Measurements from ENCODE around the gene BCL7A. TPM values are rescaled to one million over a fixed set of nuclear protein-coding genes. Genes with fewer than 3 reads are reported as not detected.
A peak's percentile ranks its signal among the peaks of the same experiment; 100 is the strongest.

The BCL7A gene
- total and polyA plus RNA-seq, 9 donors, result 7.8 to 20.2 (median 16.2) TPM

- no peak for DNase-seq
- 68% methylated on average over 10 of the region's 19 CpGs for WGBS (ENCODE audit: insufficient coverage)
These were observed 7.7 kb upstream of the BCL7A start for GRCh38 chr12:122013791-122014590.

GRCh38 chr12:122014781-122015180, 6.9 kb upstream of the BCL7A start:
- no peak overlapping the region for H3K4me3 ChIP-seq (ENCODE audit: low read length)
- WGBS (ENCODE audit: insufficient coverage), result 94% methylated on average over 3 of the region's 5 CpGs
- DNase-seq, result no peak
- H3K27me3 ChIP-seq (ENCODE audit: control insufficient read depth, insufficient read depth, low read length), result no peaks in the 10 kb centered on the region
- no peaks in the 10 kb centered on the region for H3K36me3 ChIP-seq (ENCODE audit: control insufficient read depth, insufficient read depth, low read length)
- H3K9me3 ChIP-seq (replicated peaks; ENCODE audit: control insufficient read depth, low read depth, low read length), result peaks cover 12% of the 10 kb centered on the region
- no peak overlapping the region for H3K27ac ChIP-seq (ENCODE audit: low read length)
- H3K4me1 ChIP-seq (ENCODE audit: control insufficient read depth, insufficient read depth, low read length), result no peaks in the 10 kb centered on the region

More at GRCh38 chr12:122013791-122014590, 7.7 kb upstream of the BCL7A start:
- Histone ChIP-seq H3K9me3 (replicated peaks; ENCODE audit: control insufficient read depth, low read depth, low read length) (peaks cover 12% of the 10 kb centered on the region), H3K27me3 (ENCODE audit: control insufficient read depth, insufficient read depth, low read length) (no peaks in the 10 kb centered on the region), H3K4me1 (ENCODE audit: control insufficient read depth, insufficient read depth, low read length) (no peaks in the 10 kb centered on the region), H3K4me3 (ENCODE audit: low read length) (no peak overlapping the region), H3K27ac (ENCODE audit: low read length) (no peak overlapping the region), H3K36me3 (ENCODE audit: control insufficient read depth, insufficient read depth, low read length) (no peaks in the 10 kb centered on the region)

- no peaks in the 10 kb centered on the region for H3K36me3 ChIP-seq (ENCODE audit: control insufficient read depth, insufficient read depth, low read length)
- no peak overlapping the region for H3K27ac ChIP-seq (ENCODE audit: low read length)
- H3K4me3 ChIP-seq (ENCODE audit: low read length), result no peak overlapping the region
- H3K27me3 ChIP-seq (ENCODE audit: control insufficient read depth, insufficient read depth, low read length), result peaks cover 9% of the 10 kb centered on the region
- peaks cover 9% of the 10 kb centered on the region for H3K9me3 ChIP-seq (replicated peaks; ENCODE audit: control insufficient read depth, low read depth, low read length)
- peaks cover 12% of the 10 kb centered on the region for H3K4me1 ChIP-seq (ENCODE audit: control insufficient read depth, insufficient read depth, low read length)
- no peak for DNase-seq
These were observed 3.2 kb upstream of the BCL7A start for GRCh38 chr12:122018457-122018856.

DNA sequence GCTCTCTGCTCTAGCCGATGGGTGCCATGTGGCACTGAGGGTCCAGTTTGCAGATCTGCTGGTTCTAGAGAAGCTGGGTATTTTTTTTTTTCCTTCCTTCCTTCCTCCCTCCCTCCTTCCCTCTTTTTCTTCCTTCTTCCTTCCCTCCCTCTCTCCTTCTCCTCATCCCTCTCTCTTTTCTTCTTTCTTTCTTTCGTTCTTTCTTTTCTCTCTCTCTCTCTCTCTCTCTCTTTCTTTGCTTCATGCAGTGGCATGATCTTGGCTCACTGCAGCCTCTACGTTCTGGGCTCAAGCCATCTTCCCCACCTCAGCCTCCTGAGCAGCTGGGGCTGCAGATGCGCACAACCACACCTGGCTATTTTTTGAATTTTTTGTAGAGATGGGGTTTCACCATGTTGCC, 2.7 kb upstream of the BCL7A start:
- no peaks in the 10 kb centered on the region for H3K36me3 ChIP-seq (ENCODE audit: control insufficient read depth, insufficient read depth, low read length)
- peaks cover 9% of the 10 kb centered on the region for H3K27me3 ChIP-seq (ENCODE audit: control insufficient read depth, insufficient read depth, low read length)
- H3K4me3 ChIP-seq (ENCODE audit: low read length), result no peak overlapping the region
- WGBS (ENCODE audit: insufficient coverage), result 88% methylated on average over 1 of the region's 4 CpGs
- no peak overlapping the region for H3K27ac ChIP-seq (ENCODE audit: low read length)
- peaks cover 9% of the 10 kb centered on the region for H3K9me3 ChIP-seq (replicated peaks; ENCODE audit: control insufficient read depth, low read depth, low read length)
- no peak for DNase-seq
- peaks cover 17% of the 10 kb centered on the region for H3K4me1 ChIP-seq (ENCODE audit: control insufficient read depth, insufficient read depth, low read length)

- H3K27me3 ChIP-seq (ENCODE audit: control insufficient read depth, insufficient read depth, low read length), result peaks cover 9% of the 10 kb centered on the region
- 34% methylated on average over 16 of the region's 16 CpGs for WGBS (ENCODE audit: insufficient coverage)
- no peaks in the 10 kb centered on the region for H3K36me3 ChIP-seq (ENCODE audit: control insufficient read depth, insufficient read depth, low read length)
- H3K4me3 ChIP-seq (ENCODE audit: low read length), result peak overlapping the region; percentile 49
- H3K4me1 ChIP-seq (ENCODE audit: control insufficient read depth, insufficient read depth, low read length), result peaks cover 29% of the 10 kb centered on the region
- peaks cover 9% of the 10 kb centered on the region for H3K9me3 ChIP-seq (replicated peaks; ENCODE audit: control insufficient read depth, low read depth, low read length)
- DNase-seq, result no peak
- H3K27ac ChIP-seq (ENCODE audit: low read length), result peak overlapping the region; percentile 51
These were observed 890 bp upstream of the BCL7A start for GRCh38 chr12:122020795-122021192.

DNA sequence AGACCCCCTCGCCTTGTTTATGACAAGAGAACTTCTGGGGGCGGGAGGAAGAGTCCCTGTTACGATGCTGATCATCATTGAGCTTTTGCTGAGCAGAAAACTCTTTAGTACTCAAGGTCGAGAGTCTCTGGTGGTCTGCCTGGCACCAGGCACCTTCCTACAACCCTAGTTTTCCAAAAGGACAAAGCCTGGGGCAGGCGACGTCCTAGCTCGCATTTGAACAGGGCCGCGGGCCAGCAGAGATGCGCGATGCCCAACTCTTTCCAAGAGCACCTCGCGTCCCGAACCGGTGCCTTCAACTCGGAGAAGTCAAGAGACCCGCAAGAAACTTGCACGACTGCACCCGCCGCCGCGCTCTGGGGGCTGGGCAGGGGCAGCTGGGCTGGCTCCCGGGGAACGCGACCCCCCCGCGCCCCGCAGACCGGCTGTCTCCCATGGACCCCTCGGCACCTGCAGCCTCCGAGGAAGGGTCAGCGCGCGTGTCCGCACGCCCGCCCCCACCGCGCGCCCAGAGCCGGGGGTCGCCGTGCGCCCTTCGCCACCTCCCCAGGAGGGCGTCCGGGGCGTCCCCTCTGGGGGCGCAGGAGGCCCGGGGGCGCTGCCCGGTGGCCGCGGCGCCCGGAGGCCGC, 377 bp upstream of the BCL7A start:
- Histone ChIP-seq H3K27me3 (ENCODE audit: control insufficient read depth, insufficient read depth, low read length) (peaks cover 9% of the 10 kb centered on the region), H3K4me3 (ENCODE audit: low read length) (peak overlapping the region; percentile 49), H3K27ac (ENCODE audit: low read length) (peak overlapping the region; percentile 51), H3K9me3 (replicated peaks; ENCODE audit: control insufficient read depth, low read depth, low read length) (peaks cover 9% of the 10 kb centered on the region), H3K4me1 (ENCODE audit: control insufficient read depth, insufficient read depth, low read length) (peaks cover 29% of the 10 kb centered on the region), H3K36me3 (ENCODE audit: control insufficient read depth, insufficient read depth, low read length) (no peaks in the 10 kb centered on the region)
- DNase-seq, result peak; percentile 43
- under 1% methylated on average over 56 of the region's 57 CpGs for WGBS (ENCODE audit: insufficient coverage)

- no peaks in the 10 kb centered on the region for H3K36me3 ChIP-seq (ENCODE audit: control insufficient read depth, insufficient read depth, low read length)
- H3K9me3 ChIP-seq (replicated peaks; ENCODE audit: control insufficient read depth, low read depth, low read length), result peaks cover 9% of the 10 kb centered on the region
- H3K4me1 ChIP-seq (ENCODE audit: control insufficient read depth, insufficient read depth, low read length), result peaks cover 29% of the 10 kb centered on the region
- peaks cover 9% of the 10 kb centered on the region for H3K27me3 ChIP-seq (ENCODE audit: control insufficient read depth, insufficient read depth, low read length)
- DNase-seq, result peak; percentile 53
- WGBS (ENCODE audit: insufficient coverage), result under 1% methylated on average over 98 of the region's 124 CpGs
- H3K4me3 ChIP-seq (ENCODE audit: low read length), result peak overlapping the region; percentile 71
- H3K27ac ChIP-seq (ENCODE audit: low read length), result peak overlapping the region; percentile 97
These were observed 982 bp downstream of the BCL7A start for GRCh38 chr12:122022393-122023338.

- WGBS (ENCODE audit: insufficient coverage), result 3% methylated on average over 40 of the region's 43 CpGs
- peak; percentile 93 for DNase-seq
- H3K4me1 ChIP-seq (ENCODE audit: control insufficient read depth, insufficient read depth, low read length), result peaks cover 37% of the 10 kb centered on the region
These were observed 1.9 kb downstream of the BCL7A start for GRCh38 chr12:122023339-122024131.

DNA sequence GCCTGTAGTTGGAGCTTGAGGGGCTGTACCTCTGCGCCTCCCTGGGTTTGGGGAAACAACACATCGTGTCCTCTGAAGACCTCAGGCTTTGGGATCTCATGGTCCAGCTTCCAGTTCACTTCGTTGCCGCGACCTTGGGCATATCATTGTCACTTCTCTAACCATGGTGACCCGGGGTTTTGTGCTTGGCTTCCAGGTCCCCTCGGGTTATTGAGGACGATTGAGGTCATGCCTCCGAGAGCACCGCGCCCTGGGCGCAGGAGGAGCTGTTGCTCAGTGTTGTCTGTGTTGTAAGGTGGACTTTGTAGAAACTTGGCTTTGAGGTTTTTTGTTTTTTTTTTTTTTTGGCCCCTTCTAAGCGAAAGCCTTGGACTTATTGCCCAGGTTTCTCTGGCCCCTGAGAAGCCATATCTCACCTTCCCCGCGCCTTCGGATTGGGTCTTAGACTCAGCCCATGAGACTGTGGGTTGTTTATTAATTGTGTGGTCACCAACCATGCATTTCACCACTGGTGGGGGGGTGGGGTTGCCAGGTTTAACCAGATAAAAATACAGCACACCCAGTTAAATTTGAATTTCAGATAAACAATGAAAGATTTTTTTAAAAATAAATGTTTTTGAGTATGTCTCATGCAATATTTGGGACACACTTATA, 2.6 kb downstream of the BCL7A start:
- peaks cover 9% of the 10 kb centered on the region for H3K27me3 ChIP-seq (ENCODE audit: control insufficient read depth, insufficient read depth, low read length)
- peaks cover 40% of the 10 kb centered on the region for H3K4me1 ChIP-seq (ENCODE audit: control insufficient read depth, insufficient read depth, low read length)
- H3K36me3 ChIP-seq (ENCODE audit: control insufficient read depth, insufficient read depth, low read length), result no peaks in the 10 kb centered on the region
- no peaks in the 10 kb centered on the region for H3K9me3 ChIP-seq (replicated peaks; ENCODE audit: control insufficient read depth, low read depth, low read length)
- 53% methylated on average over 10 of the region's 16 CpGs for WGBS (ENCODE audit: insufficient coverage)
- DNase-seq, result no peak
- peak overlapping the region; percentile 97 for H3K27ac ChIP-seq (ENCODE audit: low read length)
- H3K4me3 ChIP-seq (ENCODE audit: low read length), result peak overlapping the region; percentile 71

More at GRCh38 chr12:122023339-122024131, 1.9 kb downstream of the BCL7A start:
- peak overlapping the region; percentile 71 for H3K4me3 ChIP-seq (ENCODE audit: low read length)
- H3K36me3 ChIP-seq (ENCODE audit: control insufficient read depth, insufficient read depth, low read length), result no peaks in the 10 kb centered on the region
- H3K27me3 ChIP-seq (ENCODE audit: control insufficient read depth, insufficient read depth, low read length), result peaks cover 9% of the 10 kb centered on the region
- H3K27ac ChIP-seq (ENCODE audit: low read length), result peak overlapping the region; percentile 97
- peaks cover 4% of the 10 kb centered on the region for H3K9me3 ChIP-seq (replicated peaks; ENCODE audit: control insufficient read depth, low read depth, low read length)

Data from muscle of leg (tissue), 11 donors.